Sigmoid colon (tissue), 7 donors: ENCODE results near the gene KIAA1614. TPM values are rescaled to one million over a fixed set of nuclear protein-coding genes. Genes with fewer than 3 reads are reported as not detected.

Source experiments
- DNase-seq: peaks from one replicate; pipeline ENCODE4 v3.0.0-alpha.2; 2019
- H3K27ac ChIP-seq, 4 donors: fragments of 200-600 bp; sonication (generic); one replicate each; pipeline ENCODE4 v1.5.1; 2016 to 2019; ENCODE audit warnings: mild to moderate bottlenecking in 1 of 4
- H3K27me3 ChIP-seq, 3 donors: fragments of 200-600 bp; sonication (generic); one replicate each; pipeline ENCODE4 v1.5.1; 2019; ENCODE audit warnings: mild to moderate bottlenecking in 1 of 3
- H3K36me3 ChIP-seq, 4 donors: fragments of 200-600 bp; sonication (generic); one replicate each; pipeline ENCODE4 v1.5.1; 2016 to 2019
- H3K4me1 ChIP-seq, 4 donors: fragments of 200-600 bp; sonication (generic); one replicate each; pipeline ENCODE4 v1.5.1; 2017 to 2019
- H3K4me3 ChIP-seq, 4 donors: fragments of 200-600 bp; sonication (generic); one replicate each; pipeline ENCODE4 v1.5.1; 2017 to 2019; ENCODE audit warnings: mild to moderate bottlenecking in 2 of 4, moderate library complexity in 1 of 4
- H3K9me3 ChIP-seq, 4 donors: fragments of 200-600 bp in 3 of 4; sonication (generic) in 3 of 4; one replicate each; pipeline versions ENCODE4 v1.5.1 to v1.6.1; 2013 to 2019
- CTCF ChIP-seq, 4 experiments: fragments of 450-650 bp in 3 of 4; fragments of 200-600 bp in 1 of 4; IDR thresholded peaks; one replicate each; pipeline ENCODE4 v1.5.1; 2016 to 2019; ENCODE audit warnings: antibody characterized with exemption in 4 of 4, mild to moderate bottlenecking in 3 of 4, moderate library complexity in 2 of 4
- EP300 ChIP-seq, 4 donors: sonication (generic); formaldehyde crosslinking; IDR thresholded peaks; one replicate each; pipeline ENCODE4 v1.6.1; 2017; ENCODE audit warnings: antibody characterized with exemption in 4 of 4
- POLR2A ChIP-seq, 2 donors: fragments of 450-650 bp; IDR thresholded peaks; one replicate each; pipeline ENCODE4 v1.6.1; 2016; ENCODE audit warnings: antibody characterized with exemption in 2 of 2, mild to moderate bottlenecking in 2 of 2, moderate library complexity in 2 of 2
- POLR2AphosphoS5 ChIP-seq, 4 donors: sonication (generic); formaldehyde crosslinking; IDR thresholded peaks; one replicate each; pipeline ENCODE4 v1.6.1; 2017; ENCODE audit warnings: antibody characterized with exemption in 4 of 4
- WGBS, 2 donors: extraction: QIAGEN DNeasy Blood & Tissue Kit; methylation state at CpG; one replicate each; pipeline ENCODE4 v1.1.7; 2013; 5-methylcytosine and 5-hydroxymethylcytosine counted together
- intact Hi-C: fragments of 100-400 bp; cut with DNase I; formaldehyde crosslinking; loops from one replicate; pipeline ENCODE4 v1.15.1; 2023
- polyA plus RNA-seq, 3 donors: library from polyadenylated mRNA; stranded (reverse); fragments of 200-250 nt; gene quantifications; one replicate each; pipeline ENCODE4 v1.2.3, GENCODE V29; 2013
- total RNA-seq, 4 donors: library from RNA; depleted of rRNA; stranded (reverse); fragments of >200 nt; gene quantifications; one replicate each; pipeline ENCODE4 v1.1.0, GENCODE V29; 2016
- donor health status: healthy with polysubstance abuse.
- donor health status: Bipolar disorder and iron deficiency.
- donor health status: healthy.

KIAA1614 gene
- total and polyA plus RNA-seq, 7 donors: 1.2 to 14.8 (median 6.3) TPM

- Histone ChIP-seq H3K9me3 (no peaks in the 10 kb centered on the region), H3K27ac (no peak overlapping the region), H3K4me1 (peaks cover 0 to 18% (median 5%) of the 10 kb centered on the region in 4 donors), H3K27me3 (no peaks in the 10 kb centered on the region), H3K4me3 (no peak overlapping the region), H3K36me3 (peaks cover 5 to 36% (median 11%) of the 10 kb centered on the region in 4 donors)
- TF ChIP-seq POLR2AphosphoS5 (IDR thresholded peaks at IDR 0.05): no peak
- intact Hi-C loops: no loop called here
- WGBS, 2 donors: 79 to 87% methylated on average over 9 of the region's 9 CpGs
- DNase-seq: no peak
Observed at GRCh38 chr1:180919183-180919700, 6.5 kb downstream of the KIAA1614 start.

GRCh38 chr1:180920193-180920592 is 7.5 kb downstream of the KIAA1614 start:
- H3K4me1 ChIP-seq: peaks cover 0 to 12% (median 5%) of the 10 kb centered on the region in 4 donors
- DNase-seq: no peak
- H3K4me3 ChIP-seq: no peak overlapping the region
- no peaks in the 10 kb centered on the region for H3K9me3 ChIP-seq
- no peak overlapping the region for H3K27ac ChIP-seq
- 92 to 94% methylated on average over 7 of the region's 7 CpGs for WGBS, 2 donors
- H3K36me3 ChIP-seq: peaks cover 5 to 36% (median 11%) of the 10 kb centered on the region in 4 donors
- no peaks in the 10 kb centered on the region for H3K27me3 ChIP-seq
- no peak for TF ChIP-seq EP300 (IDR thresholded peaks at IDR 0.05)
- TF ChIP-seq POLR2A (IDR thresholded peaks at IDR 0.05): no peak
- TF ChIP-seq CTCF (IDR thresholded peaks at IDR 0.05): no peak
- no peak for TF ChIP-seq POLR2AphosphoS5 (IDR thresholded peaks at IDR 0.05)
- intact Hi-C loops: no loop called here

- Histone ChIP-seq H3K4me1 (peaks cover 0 to 17% (median 10%) of the 10 kb centered on the region in 4 donors), H3K36me3 (peaks cover 5 to 36% (median 11%) of the 10 kb centered on the region in 4 donors), H3K27ac (no peak overlapping the region), H3K9me3 (no peaks in the 10 kb centered on the region), H3K4me3 (no peak overlapping the region), H3K27me3 (no peaks in the 10 kb centered on the region)
- 87 to 92% methylated on average over 8 of the region's 8 CpGs for WGBS, 2 donors
- DNase-seq: no peak
- TF ChIP-seq POLR2AphosphoS5 (IDR thresholded peaks at IDR 0.05): no peak
- no peak for TF ChIP-seq POLR2A (IDR thresholded peaks at IDR 0.05)
- TF ChIP-seq EP300 (IDR thresholded peaks at IDR 0.05): no peak
- TF ChIP-seq CTCF (IDR thresholded peaks at IDR 0.05): no peak
- intact Hi-C loops: no loop called here
Observed at GRCh38 chr1:180920702-180921101, 8.0 kb downstream of the KIAA1614 start.

GRCh38 chr1:180921386-180921785 is 8.7 kb downstream of the KIAA1614 start:
- H3K27me3 ChIP-seq: no peaks in the 10 kb centered on the region
- 91% methylated on average over 6 of the region's 6 CpGs for WGBS, 2 donors
- no peaks in the 10 kb centered on the region for H3K9me3 ChIP-seq
- peaks cover 0 to 24% (median 17%) of the 10 kb centered on the region in 4 donors for H3K4me1 ChIP-seq
- H3K27ac ChIP-seq: no peak overlapping the region
- H3K36me3 ChIP-seq: peaks cover 5 to 32% (median 10%) of the 10 kb centered on the region in 4 donors
- H3K4me3 ChIP-seq: no peak overlapping the region
- DNase-seq: no peak
- intact Hi-C loops: no loop called here
- TF ChIP-seq POLR2AphosphoS5 (IDR thresholded peaks at IDR 0.05) (no peak), EP300 (IDR thresholded peaks at IDR 0.05) (no peak), CTCF (IDR thresholded peaks at IDR 0.05) (no peak), POLR2A (IDR thresholded peaks at IDR 0.05) (no peak)

- DNase-seq: no peak
- no peak for TF ChIP-seq POLR2A (IDR thresholded peaks at IDR 0.05)
- TF ChIP-seq CTCF (IDR thresholded peaks at IDR 0.05): no peak
- TF ChIP-seq POLR2AphosphoS5 (IDR thresholded peaks at IDR 0.05): no peak
- TF ChIP-seq EP300 (IDR thresholded peaks at IDR 0.05): no peak
- WGBS, 2 donors: 85 to 86% methylated on average over 21 of the region's 21 CpGs
- H3K27me3 ChIP-seq: no peaks in the 10 kb centered on the region
- no peak overlapping the region for H3K27ac ChIP-seq
- H3K9me3 ChIP-seq: no peaks in the 10 kb centered on the region
- H3K36me3 ChIP-seq: peaks cover 5 to 25% (median 9%) of the 10 kb centered on the region in 4 donors
- peaks cover 0 to 29% (median 24%) of the 10 kb centered on the region in 4 donors for H3K4me1 ChIP-seq
- no peak overlapping the region for H3K4me3 ChIP-seq
- intact Hi-C loops: no loop called here
Observed at GRCh38 chr1:180921891-180922630, 9.4 kb downstream of the KIAA1614 start.
